Measurements from ENCODE around the gene TLX2. TPM values are rescaled to one million over a fixed set of nuclear protein-coding genes. Genes with fewer than 3 reads are reported as not detected.

Gene TLX2
- total and polyA plus RNA-seq, 2 of the 13 experiments (the other 11 are each of a cell fraction or from before 2014, with no cell fraction given): 0.05 to 0.20 TPM

DNA sequence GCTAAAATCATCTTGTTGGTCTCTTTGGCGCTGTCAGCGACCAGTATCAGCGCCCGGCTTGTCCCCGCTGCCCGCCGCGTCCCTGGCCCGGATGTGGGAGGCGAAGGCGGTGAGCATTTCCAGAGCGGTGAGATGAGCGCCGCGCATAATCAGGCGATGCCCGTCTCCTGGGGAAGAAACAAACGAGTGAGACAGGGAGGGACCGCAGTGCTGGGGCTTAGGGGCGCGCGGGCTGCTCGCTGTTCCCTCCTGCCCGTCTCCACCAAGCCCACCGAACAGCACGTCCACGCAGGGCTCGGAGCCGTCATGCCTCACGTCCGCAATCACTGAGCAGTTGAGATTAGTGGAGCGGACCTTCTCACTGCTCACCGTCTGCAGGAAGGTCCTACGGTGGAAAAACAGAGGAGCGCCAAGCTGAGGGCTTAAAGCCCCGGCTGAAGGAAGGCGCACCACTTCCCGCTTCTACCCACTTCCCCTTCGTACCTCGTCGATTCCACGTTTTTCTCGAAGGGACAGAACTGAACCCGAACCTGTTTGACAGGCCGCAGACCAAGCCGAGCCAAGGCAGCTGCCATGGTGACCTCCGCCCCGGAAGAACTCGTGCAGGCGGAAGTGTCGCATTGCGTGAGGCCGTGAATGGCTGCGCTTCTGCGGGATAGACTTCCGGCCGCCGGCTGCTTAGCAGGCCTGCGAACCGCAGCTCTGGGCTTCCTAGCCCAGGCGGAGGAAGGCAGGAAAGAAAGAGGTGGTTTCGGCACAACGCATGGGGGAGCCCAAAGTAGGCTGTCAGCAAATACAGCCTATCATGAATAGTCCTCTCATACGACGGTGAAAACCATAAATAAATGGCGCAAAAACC lies 41.9 kb upstream of the TLX2 start, which contains the start of gene MRPL53 (continued):
- TF ChIP-seq SSRP1 (CRISPR knock-in tag; IDR thresholded peaks at IDR 0.05): peak; percentile 99
- peak; percentile 96 for TF ChIP-seq MEIS2 (CRISPR knock-in tag; IDR thresholded peaks at IDR 0.05)
- TF ChIP-seq, protein P1, sequence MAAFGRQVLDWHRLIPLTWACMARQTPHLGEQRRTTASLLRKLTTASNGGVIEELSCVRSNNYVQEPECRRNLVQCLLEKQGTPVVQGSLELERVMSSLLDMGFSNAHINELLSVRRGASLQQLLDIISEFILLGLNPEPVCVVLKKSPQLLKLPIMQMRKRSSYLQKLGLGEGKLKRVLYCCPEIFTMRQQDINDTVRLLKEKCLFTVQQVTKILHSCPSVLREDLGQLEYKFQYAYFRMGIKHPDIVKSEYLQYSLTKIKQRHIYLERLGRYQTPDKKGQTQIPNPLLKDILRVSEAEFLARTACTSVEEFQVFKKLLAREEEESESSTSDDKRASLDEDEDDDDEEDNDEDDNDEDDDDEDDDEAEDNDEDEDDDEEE (CRISPR knock-in tag; IDR thresholded peaks at IDR 0.05): peak; percentile 80; the same call in 1 of the 2 replicates
- peak; percentile 74; the same call in 1 of the 2 replicates for TF ChIP-seq SP4 (CRISPR knock-in tag; IDR thresholded peaks at IDR 0.05)
- TF ChIP-seq ATRX (CRISPR knock-in tag; IDR thresholded peaks at IDR 0.05; ENCODE audit: borderline replicate concordance): no peak
- no peak; the same call in 1 of the 2 replicates for TF ChIP-seq ZSCAN22 (CRISPR knock-in tag; IDR thresholded peaks at IDR 0.05)
- TF ChIP-seq, protein P2, sequence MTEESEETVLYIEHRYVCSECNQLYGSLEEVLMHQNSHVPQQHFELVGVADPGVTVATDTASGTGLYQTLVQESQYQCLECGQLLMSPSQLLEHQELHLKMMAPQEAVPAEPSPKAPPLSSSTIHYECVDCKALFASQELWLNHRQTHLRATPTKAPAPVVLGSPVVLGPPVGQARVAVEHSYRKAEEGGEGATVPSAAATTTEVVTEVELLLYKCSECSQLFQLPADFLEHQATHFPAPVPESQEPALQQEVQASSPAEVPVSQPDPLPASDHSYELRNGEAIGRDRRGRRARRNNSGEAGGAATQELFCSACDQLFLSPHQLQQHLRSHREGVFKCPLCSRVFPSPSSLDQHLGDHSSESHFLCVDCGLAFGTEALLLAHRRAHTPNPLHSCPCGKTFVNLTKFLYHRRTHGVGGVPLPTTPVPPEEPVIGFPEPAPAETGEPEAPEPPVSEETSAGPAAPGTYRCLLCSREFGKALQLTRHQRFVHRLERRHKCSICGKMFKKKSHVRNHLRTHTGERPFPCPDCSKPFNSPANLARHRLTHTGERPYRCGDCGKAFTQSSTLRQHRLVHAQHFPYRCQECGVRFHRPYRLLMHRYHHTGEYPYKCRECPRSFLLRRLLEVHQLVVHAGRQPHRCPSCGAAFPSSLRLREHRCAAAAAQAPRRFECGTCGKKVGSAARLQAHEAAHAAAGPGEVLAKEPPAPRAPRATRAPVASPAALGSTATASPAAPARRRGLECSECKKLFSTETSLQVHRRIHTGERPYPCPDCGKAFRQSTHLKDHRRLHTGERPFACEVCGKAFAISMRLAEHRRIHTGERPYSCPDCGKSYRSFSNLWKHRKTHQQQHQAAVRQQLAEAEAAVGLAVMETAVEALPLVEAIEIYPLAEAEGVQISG (CRISPR knock-in tag; IDR thresholded peaks at IDR 0.05): peak; percentile 97
- TF ChIP-seq, protein P3, sequence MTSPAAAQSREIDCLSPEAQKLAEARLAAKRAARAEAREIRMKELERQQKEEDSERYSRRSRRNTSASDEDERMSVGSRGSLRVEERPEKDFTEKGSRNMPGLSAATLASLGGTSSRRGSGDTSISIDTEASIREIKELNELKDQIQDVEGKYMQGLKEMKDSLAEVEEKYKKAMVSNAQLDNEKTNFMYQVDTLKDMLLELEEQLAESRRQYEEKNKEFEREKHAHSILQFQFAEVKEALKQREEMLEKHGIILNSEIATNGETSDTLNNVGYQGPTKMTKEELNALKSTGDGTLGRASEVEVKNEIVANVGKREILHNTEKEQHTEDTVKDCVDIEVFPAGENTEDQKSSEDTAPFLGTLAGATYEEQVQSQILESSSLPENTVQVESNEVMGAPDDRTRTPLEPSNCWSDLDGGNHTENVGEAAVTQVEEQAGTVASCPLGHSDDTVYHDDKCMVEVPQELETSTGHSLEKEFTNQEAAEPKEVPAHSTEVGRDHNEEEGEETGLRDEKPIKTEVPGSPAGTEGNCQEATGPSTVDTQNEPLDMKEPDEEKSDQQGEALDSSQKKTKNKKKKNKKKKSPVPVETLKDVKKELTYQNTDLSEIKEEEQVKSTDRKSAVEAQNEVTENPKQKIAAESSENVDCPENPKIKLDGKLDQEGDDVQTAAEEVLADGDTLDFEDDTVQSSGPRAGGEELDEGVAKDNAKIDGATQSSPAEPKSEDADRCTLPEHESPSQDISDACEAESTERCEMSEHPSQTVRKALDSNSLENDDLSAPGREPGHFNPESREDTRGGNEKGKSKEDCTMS (CRISPR knock-in tag; conservative IDR thresholded peaks at IDR 0.05): peak; percentile 36; the same call in 1 of the 2 replicates
- TF ChIP-seq YEATS4 (CRISPR knock-in tag; IDR thresholded peaks at IDR 0.05; ENCODE audit: borderline replicate concordance): peak; percentile 97
- TF ChIP-seq, protein P4, sequence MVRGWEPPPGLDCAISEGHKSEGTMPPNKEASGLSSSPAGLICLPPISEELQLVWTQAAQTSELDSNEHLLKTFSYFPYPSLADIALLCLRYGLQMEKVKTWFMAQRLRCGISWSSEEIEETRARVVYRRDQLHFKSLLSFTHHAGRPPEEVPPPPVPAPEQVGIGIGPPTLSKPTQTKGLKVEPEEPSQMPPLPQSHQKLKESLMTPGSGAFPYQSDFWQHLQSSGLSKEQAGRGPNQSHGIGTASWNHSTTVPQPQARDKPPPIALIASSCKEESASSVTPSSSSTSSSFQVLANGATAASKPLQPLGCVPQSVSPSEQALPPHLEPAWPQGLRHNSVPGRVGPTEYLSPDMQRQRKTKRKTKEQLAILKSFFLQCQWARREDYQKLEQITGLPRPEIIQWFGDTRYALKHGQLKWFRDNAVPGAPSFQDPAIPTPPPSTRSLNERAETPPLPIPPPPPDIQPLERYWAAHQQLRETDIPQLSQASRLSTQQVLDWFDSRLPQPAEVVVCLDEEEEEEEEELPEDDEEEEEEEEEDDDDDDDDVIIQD (CRISPR knock-in tag; IDR thresholded peaks at IDR 0.05; ENCODE audit: low read depth): 0 out of 2 replicates have a peak, but pooled peaks have one; percentile 53
- TF ChIP-seq, protein P5, sequence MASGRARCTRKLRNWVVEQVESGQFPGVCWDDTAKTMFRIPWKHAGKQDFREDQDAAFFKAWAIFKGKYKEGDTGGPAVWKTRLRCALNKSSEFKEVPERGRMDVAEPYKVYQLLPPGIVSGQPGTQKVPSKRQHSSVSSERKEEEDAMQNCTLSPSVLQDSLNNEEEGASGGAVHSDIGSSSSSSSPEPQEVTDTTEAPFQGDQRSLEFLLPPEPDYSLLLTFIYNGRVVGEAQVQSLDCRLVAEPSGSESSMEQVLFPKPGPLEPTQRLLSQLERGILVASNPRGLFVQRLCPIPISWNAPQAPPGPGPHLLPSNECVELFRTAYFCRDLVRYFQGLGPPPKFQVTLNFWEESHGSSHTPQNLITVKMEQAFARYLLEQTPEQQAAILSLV (CRISPR knock-in tag; IDR thresholded peaks at IDR 0.05; ENCODE audit: borderline replicate concordance): peak; percentile 98; the same call in 1 of the 2 replicates
- TF ChIP-seq SKI (IDR thresholded peaks at IDR 0.05; ENCODE audit: partially characterized antibody): no peak
- TF ChIP-seq, protein P6, sequence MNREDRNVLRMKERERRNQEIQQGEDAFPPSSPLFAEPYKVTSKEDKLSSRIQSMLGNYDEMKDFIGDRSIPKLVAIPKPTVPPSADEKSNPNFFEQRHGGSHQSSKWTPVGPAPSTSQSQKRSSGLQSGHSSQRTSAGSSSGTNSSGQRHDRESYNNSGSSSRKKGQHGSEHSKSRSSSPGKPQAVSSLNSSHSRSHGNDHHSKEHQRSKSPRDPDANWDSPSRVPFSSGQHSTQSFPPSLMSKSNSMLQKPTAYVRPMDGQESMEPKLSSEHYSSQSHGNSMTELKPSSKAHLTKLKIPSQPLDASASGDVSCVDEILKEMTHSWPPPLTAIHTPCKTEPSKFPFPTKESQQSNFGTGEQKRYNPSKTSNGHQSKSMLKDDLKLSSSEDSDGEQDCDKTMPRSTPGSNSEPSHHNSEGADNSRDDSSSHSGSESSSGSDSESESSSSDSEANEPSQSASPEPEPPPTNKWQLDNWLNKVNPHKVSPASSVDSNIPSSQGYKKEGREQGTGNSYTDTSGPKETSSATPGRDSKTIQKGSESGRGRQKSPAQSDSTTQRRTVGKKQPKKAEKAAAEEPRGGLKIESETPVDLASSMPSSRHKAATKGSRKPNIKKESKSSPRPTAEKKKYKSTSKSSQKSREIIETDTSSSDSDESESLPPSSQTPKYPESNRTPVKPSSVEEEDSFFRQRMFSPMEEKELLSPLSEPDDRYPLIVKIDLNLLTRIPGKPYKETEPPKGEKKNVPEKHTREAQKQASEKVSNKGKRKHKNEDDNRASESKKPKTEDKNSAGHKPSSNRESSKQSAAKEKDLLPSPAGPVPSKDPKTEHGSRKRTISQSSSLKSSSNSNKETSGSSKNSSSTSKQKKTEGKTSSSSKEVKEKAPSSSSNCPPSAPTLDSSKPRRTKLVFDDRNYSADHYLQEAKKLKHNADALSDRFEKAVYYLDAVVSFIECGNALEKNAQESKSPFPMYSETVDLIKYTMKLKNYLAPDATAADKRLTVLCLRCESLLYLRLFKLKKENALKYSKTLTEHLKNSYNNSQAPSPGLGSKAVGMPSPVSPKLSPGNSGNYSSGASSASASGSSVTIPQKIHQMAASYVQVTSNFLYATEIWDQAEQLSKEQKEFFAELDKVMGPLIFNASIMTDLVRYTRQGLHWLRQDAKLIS (CRISPR knock-in tag; IDR thresholded peaks at IDR 0.05): no peak; the same call in 1 of the 2 replicates
- no peak for TF ChIP-seq SP140L (CRISPR knock-in tag; IDR thresholded peaks at IDR 0.05; ENCODE audit: borderline replicate concordance)

Measured in HepG2 (cell line).